ENCODE results near the gene EHD1. TPM values are rescaled to one million over a fixed set of nuclear protein-coding genes. Genes with fewer than 3 reads are reported as not detected.

Gene EHD1
- polyA plus RNA-seq (2012; ENCODE audit: missing spikeins) = 76.6 TPM

DNA sequence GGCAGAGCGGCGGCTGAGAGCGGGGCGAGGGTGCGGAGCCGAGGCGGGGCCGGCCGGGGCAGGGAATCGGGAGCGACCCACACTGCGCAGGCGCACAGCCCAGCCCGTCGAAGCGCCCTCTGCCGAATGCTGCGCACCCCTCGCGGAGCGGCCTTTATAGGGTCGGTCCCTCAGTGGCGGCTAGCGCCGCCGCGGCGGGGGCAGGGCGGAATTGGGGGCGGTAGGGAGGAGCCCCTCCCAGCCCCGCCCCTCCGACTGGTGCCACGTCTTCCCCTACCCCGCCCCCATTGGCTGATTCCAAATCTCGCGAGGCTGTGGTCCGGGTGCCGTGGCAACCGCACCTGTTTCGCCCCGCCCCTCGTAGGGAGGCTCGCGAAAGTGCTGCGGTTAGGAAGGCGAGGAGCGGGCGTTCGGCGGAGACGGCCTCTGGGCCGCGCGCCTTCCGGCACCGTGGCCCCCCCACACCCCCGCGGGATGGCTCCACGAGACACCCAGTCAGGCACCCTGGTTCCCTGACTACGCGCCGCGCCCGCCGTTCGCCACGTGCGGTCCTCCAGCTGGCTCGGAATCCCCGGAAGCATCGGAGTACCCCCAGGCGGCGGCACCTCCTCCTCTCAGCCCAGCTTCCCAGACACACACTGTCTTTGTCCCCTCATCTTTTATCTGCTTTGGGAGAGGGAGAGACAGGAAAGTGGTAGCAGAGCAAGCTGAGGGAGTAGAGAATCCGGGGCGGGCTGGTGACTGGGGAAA lies at the start of gene EHD1:
Gene EHD1, minus strand, starts transcription at position 128 of the 750 bp plus-strand sequence. CDS start 157 bp downstream, outside the sequence.
- peak; percentile 99 for TF ChIP-seq TAF1 (IDR thresholded peaks at IDR 0.05; ENCODE audit: borderline replicate concordance, low read depth, low read length)
- peak; percentile 100 for TF ChIP-seq POLR2A (IDR thresholded peaks at IDR 0.05; ENCODE audit: low read depth, low read length)
- TF ChIP-seq POLR2AphosphoS5 (IDR thresholded peaks at IDR 0.05; ENCODE audit: low read depth, low read length) = peak; percentile 99
- DNase-seq (ENCODE audit: insufficient read length) = peak; percentile 98
- FAIRE-seq = peak; percentile 100

- DNase-seq (ENCODE audit: insufficient read length) (no peak), FAIRE-seq (no peak)
- TF ChIP-seq POLR2AphosphoS5 (IDR thresholded peaks at IDR 0.05; ENCODE audit: low read depth, low read length) (no peak), POLR2A (IDR thresholded peaks at IDR 0.05; ENCODE audit: low read depth, low read length) (no peak), TAF1 (IDR thresholded peaks at IDR 0.05; ENCODE audit: borderline replicate concordance, low read depth, low read length) (no peak)
Measured at GRCh38 chr11:64926689-64927088, 48.3 kb upstream of the EHD1 start.

- DNase-seq (ENCODE audit: insufficient read length) (no peak), FAIRE-seq (no peak)
- TF ChIP-seq TAF1 (IDR thresholded peaks at IDR 0.05; ENCODE audit: borderline replicate concordance, low read depth, low read length) (no peak), POLR2AphosphoS5 (IDR thresholded peaks at IDR 0.05; ENCODE audit: low read depth, low read length) (no peak), POLR2A (IDR thresholded peaks at IDR 0.05; ENCODE audit: low read depth, low read length) (no peak)
Measured at GRCh38 chr11:64925536-64926436, 47.4 kb upstream of the EHD1 start.

DNA sequence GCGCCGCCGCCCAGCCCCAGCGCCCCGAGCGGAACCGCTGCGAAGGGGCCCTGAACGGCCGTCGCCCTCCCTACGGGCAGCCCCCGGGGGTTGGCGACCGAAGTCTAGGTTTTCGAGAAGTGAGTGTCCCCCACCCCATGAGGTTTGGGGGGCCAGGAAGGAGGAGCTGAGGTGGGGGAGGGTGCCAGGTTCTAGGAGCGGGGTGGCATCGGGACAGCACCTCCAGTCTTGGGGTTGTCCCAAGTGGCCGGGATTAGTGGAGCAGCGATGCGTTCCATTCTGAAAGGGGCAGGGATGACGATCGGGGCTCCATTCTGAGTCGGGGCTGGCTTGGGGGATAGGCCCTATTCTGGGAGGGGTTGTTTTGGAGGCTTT lies 46.5 kb upstream of the EHD1 start:
- TF ChIP-seq POLR2AphosphoS5 (IDR thresholded peaks at IDR 0.05; ENCODE audit: low read depth, low read length) (no peak), POLR2A (IDR thresholded peaks at IDR 0.05; ENCODE audit: low read depth, low read length) (no peak), TAF1 (IDR thresholded peaks at IDR 0.05; ENCODE audit: borderline replicate concordance, low read depth, low read length) (no peak)
- DNase-seq (ENCODE audit: insufficient read length) = no peak
- FAIRE-seq = peak; percentile 57

DNA sequence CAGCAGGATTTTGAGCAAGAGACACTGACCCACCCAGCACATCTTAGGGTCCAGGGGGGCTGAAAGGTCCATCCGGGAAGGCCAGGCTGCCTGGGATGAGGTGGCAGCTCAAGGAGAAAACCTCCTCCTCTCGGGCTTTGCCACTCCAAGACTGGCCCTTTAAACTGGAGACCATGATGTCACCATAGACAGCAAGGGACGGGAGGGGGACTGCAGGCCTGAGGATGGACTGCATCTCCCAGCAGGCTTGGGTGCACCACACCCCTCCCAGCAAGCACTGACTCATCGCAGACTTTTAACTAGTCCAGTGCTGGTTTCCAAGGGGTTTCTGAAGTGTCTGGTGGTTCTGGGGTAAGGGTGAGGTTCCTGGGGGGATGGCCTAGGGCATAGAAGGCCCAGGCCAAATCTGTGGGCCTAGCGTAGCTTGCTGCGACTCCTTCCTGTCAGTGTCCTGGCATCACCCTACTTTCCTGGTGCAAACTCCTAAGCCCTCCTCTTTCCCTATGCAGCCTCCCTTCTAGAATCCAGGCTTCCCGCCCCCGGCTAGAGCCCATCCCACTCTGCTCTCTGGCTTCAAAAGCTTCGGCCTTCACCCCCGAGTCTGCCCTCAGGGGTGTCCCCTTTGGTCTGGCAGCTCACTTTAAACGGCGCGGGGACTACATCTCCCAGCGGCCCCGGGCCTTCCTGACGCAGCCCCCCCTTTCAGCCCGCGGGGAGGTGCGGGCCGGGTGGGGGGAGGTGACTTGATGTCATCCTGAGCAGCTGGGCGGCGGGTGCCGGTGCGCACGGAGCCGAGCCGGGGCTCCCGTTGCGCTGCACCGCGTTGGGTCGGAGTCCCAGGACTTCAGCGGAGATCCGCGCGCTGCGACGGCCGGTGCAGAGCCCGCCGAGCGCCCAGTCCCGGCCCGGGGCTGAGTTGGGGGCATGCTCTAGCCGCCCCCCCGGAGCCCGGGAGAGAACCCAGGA lies 45.8 kb upstream of the EHD1 start, which contains the start of gene PPP2R5B:
Gene PPP2R5B, plus strand, starts transcription at position 746 of the 966 bp plus-strand sequence. CDS start 1,046 bp downstream, outside the sequence.
- TF ChIP-seq TAF1 (IDR thresholded peaks at IDR 0.05; ENCODE audit: borderline replicate concordance, low read depth, low read length) = 0 out of 2 replicates have a peak, but pooled peaks have one; percentile 23
- TF ChIP-seq POLR2AphosphoS5 (IDR thresholded peaks at IDR 0.05; ENCODE audit: low read depth, low read length) = no peak
- peak; percentile 44; the same call in 1 of the 2 replicates for TF ChIP-seq POLR2A (IDR thresholded peaks at IDR 0.05; ENCODE audit: low read depth, low read length)
- peak; percentile 100 for FAIRE-seq

GRCh38 chr11:64923151-64923661 lies 44.8 kb upstream of the EHD1 start:
- FAIRE-seq (no peak), DNase-seq (ENCODE audit: insufficient read length) (no peak)
- TF ChIP-seq TAF1 (IDR thresholded peaks at IDR 0.05; ENCODE audit: borderline replicate concordance, low read depth, low read length) (no peak), POLR2A (IDR thresholded peaks at IDR 0.05; ENCODE audit: low read depth, low read length) (no peak), POLR2AphosphoS5 (IDR thresholded peaks at IDR 0.05; ENCODE audit: low read depth, low read length) (no peak)

More for the DNA sequence above, 45.8 kb upstream of the EHD1 start, which contains the start of gene PPP2R5B:
- peak; percentile 97 for DNase-seq (ENCODE audit: insufficient read length)

DNA sequence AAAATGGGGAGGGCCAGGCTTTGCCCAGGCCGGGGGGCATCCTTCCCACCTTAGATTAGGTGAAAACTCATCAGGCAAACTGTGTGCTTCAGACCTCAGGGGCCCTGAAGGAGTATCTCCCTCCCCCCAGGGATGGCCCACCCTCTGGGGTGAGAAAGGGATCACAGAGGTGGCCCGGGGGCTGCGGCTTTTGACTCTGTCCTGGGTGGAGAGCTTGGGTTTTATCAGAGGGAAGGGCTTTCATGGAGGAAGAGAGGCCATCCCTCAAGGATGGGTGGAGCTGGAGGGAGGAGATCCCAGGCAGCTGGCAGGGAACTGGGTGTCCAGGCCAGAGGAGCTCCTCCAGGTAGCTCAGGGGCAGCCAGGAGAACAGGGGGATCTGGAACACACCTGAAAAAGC lies 43.0 kb upstream of the EHD1 start:
- no peak for TF ChIP-seq POLR2AphosphoS5 (IDR thresholded peaks at IDR 0.05; ENCODE audit: low read depth, low read length)
- no peak for TF ChIP-seq TAF1 (IDR thresholded peaks at IDR 0.05; ENCODE audit: borderline replicate concordance, low read depth, low read length)
- TF ChIP-seq POLR2A (IDR thresholded peaks at IDR 0.05; ENCODE audit: low read depth, low read length) = no peak
- DNase-seq (ENCODE audit: insufficient read length) (no peak), FAIRE-seq (no peak)

DNA sequence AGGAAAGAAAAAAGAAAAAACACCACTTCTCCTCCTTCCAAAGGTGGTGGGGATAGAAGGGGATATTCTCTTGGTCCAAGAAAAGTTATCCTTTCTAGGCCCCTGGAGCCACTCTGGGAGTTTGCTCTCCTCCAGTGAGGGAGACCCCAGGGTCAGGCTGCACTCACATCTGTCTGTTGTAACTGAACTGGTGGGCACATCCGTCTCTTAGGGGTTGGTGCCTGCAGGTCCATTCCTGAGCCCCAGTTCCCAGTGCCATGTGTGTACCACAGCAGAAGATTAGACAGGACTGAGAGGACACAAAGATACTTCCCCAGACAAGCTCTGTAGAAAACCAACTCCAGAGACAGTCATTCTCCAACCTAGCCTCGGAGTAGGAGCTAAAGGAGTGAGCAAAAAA lies 41.7 kb upstream of the EHD1 start:
- FAIRE-seq (no peak), DNase-seq (ENCODE audit: insufficient read length) (no peak)
- TF ChIP-seq TAF1 (IDR thresholded peaks at IDR 0.05; ENCODE audit: borderline replicate concordance, low read depth, low read length) (no peak), POLR2A (IDR thresholded peaks at IDR 0.05; ENCODE audit: low read depth, low read length) (no peak), POLR2AphosphoS5 (IDR thresholded peaks at IDR 0.05; ENCODE audit: low read depth, low read length) (no peak)

DNA sequence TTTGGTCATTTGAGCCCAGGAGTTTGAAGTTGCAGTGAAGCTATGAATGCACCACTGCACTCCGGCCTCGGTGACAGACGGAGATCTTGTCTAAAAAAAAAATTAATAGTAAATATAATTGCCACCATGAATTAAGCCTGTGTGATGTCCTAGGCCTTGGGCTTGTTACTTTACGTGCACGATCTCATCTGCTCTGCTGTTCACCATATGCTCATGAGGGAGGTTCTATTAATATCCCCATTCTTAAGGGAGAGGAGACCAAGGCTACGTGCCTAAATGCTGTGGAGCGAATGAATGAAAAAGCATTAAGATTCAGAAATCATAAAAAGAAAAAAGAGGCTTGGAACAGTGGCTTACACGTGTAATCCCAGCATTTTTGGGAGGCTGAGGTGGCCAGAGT lies 41.2 kb upstream of the EHD1 start:
- DNase-seq (ENCODE audit: insufficient read length) (no peak), FAIRE-seq (no peak)
- TF ChIP-seq POLR2A (IDR thresholded peaks at IDR 0.05; ENCODE audit: low read depth, low read length) (no peak), POLR2AphosphoS5 (IDR thresholded peaks at IDR 0.05; ENCODE audit: low read depth, low read length) (no peak), TAF1 (IDR thresholded peaks at IDR 0.05; ENCODE audit: borderline replicate concordance, low read depth, low read length) (no peak)

GRCh38 chr11:64918017-64918416 lies 39.6 kb upstream of the EHD1 start:
- TF ChIP-seq TAF1 (IDR thresholded peaks at IDR 0.05; ENCODE audit: borderline replicate concordance, low read depth, low read length) = no peak
- no peak for TF ChIP-seq POLR2AphosphoS5 (IDR thresholded peaks at IDR 0.05; ENCODE audit: low read depth, low read length)
- no peak for TF ChIP-seq POLR2A (IDR thresholded peaks at IDR 0.05; ENCODE audit: low read depth, low read length)
- DNase-seq (ENCODE audit: insufficient read length) (no peak), FAIRE-seq (no peak)
